Measurements from ENCODE around the gene ADH7. TPM values are rescaled to one million over a fixed set of nuclear protein-coding genes. Genes with fewer than 3 reads are reported as not detected.

ADH7 gene
- total RNA-seq, 1 donor from 2014 or later: not detected

DNA sequence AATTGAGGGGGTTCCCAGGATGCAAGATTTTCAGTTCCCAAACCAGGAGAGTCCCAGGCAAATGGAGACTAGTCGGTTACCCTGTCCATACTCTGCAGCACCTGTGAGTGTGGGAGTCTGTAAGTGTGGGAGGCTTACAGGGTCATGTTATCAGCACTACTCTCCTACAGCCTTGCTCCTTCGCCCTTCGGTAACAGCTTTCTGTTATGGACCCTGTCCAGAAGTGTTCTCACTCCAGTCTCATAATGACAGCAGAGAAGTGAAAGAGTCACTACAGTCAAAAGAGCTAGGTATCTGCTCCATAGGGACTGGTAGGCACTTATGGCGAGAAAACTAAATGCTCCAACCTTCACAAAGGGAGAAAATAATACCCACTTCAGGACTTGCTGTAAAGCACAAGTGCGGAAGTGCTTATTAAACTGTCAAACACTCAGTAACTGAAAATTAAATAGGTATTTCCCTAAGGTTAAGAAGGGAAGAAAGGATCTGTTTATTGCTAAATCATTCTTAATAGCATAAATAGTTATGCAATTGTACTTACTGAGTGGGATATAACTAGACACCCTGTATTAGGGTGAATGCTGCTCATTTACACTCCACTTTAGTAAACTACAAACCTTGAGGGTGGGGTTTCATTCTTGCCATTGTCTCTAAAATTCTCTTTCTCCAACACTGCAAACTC is 2.7 kb upstream of the ADH7 start:
- Histone ChIP-seq H3K27me3 (ENCODE audit: control insufficient read depth, insufficient read depth, low read length) (no peaks in the 10 kb centered on the region), H3K36me3 (ENCODE audit: control insufficient read depth, insufficient read depth, low read length) (no peaks in the 10 kb centered on the region), H3K4me3 (ENCODE audit: low read depth, low read length) (no peak overlapping the region)
- no peak for DNase-seq (ENCODE audit: low read depth)
- TF ChIP-seq CTCF (IDR thresholded peaks at IDR 0.05; ENCODE audit: insufficient read depth, low read length, poor library complexity, severe bottlenecking): no peak

DNA sequence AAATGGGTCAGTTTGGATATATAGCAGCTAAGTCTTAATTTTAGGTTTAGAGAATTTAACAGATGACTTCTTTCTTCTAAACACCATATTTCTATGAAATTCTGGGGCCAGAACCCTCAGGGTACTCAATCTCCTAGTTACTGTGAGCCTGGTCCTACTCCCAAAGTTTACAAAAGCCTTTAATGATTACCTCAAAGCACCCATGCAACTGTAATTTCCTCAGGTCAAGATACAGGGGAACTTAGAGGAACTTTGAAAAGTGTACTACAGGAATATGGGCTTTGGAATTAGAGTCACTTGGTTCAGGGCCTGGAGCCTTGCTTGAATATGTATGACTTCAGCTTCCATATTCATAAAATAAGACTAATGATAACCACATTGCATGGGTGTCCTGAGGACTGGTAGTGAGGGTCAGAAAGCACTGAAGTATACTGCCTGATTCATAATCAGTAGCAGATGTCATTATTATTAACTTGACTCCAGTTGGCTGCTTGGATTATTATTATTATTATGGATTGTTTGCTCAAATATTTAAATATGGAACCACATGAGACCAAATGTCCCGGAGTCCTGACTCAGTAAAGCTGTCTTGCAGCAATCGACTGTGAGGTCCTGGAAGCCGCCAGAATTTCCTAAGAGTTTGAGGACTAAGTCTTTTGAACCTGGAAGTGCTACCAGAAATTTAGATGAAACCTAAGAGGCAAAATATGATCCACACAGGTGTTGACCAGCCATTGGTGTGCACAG is 2.0 kb upstream of the ADH7 start:
- Histone ChIP-seq H3K4me3 (ENCODE audit: low read depth, low read length) (no peak overlapping the region), H3K36me3 (ENCODE audit: control insufficient read depth, insufficient read depth, low read length) (no peaks in the 10 kb centered on the region), H3K27me3 (ENCODE audit: control insufficient read depth, insufficient read depth, low read length) (no peaks in the 10 kb centered on the region)
- no peak for TF ChIP-seq CTCF (IDR thresholded peaks at IDR 0.05; ENCODE audit: insufficient read depth, low read length, poor library complexity, severe bottlenecking)
- DNase-seq (ENCODE audit: low read depth): no peak

DNA sequence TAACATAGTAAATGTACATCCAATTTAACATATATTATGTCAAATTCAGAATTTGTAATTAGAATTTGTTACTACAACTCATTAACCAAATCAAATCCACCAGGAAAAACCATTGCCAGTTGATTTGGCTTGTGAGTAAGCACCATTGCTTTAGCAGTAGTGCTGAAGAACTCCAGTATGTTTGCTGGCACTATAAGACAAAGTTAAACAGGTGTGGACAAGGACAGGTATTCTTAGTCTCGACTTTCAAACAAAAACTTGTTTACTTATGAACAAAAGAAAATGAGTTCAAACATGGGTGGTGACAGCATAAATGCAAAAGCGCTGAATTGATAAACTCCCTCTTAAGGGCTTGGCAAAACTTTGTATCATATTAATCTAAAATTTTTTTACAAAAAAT is 1.3 kb upstream of the ADH7 start:
- no peak for TF ChIP-seq CTCF (IDR thresholded peaks at IDR 0.05; ENCODE audit: insufficient read depth, low read length, poor library complexity, severe bottlenecking)
- Histone ChIP-seq H3K36me3 (ENCODE audit: control insufficient read depth, insufficient read depth, low read length) (no peaks in the 10 kb centered on the region), H3K4me3 (ENCODE audit: low read depth, low read length) (no peak overlapping the region), H3K27me3 (ENCODE audit: control insufficient read depth, insufficient read depth, low read length) (no peaks in the 10 kb centered on the region)
- no peak for DNase-seq (ENCODE audit: low read depth)

DNA sequence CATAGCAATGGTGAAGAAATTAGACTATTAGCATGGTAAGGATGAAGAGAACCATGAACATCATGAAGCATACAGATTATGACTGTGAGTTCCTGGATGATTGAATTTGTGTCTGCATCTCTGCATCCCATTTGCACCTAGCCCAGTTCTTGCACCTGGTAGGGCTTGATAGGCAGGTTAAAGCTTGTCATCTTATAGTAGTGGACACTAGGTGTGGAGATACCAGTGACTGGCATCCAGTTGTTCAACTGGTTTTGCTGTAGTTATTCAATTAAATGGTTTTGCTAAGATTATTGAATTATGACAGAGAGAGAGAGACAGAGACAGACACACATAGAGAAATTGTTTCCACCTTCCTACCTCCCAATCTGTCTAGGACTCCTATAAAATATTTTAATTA is 5.0 kb downstream of the ADH7 start:
- Histone ChIP-seq H3K27me3 (ENCODE audit: control insufficient read depth, insufficient read depth, low read length) (no peaks in the 10 kb centered on the region), H3K4me3 (ENCODE audit: low read depth, low read length) (no peak overlapping the region), H3K36me3 (ENCODE audit: control insufficient read depth, insufficient read depth, low read length) (no peaks in the 10 kb centered on the region)
- no peak for TF ChIP-seq CTCF (IDR thresholded peaks at IDR 0.05; ENCODE audit: insufficient read depth, low read length, poor library complexity, severe bottlenecking)
- no peak for DNase-seq (ENCODE audit: low read depth)

DNA sequence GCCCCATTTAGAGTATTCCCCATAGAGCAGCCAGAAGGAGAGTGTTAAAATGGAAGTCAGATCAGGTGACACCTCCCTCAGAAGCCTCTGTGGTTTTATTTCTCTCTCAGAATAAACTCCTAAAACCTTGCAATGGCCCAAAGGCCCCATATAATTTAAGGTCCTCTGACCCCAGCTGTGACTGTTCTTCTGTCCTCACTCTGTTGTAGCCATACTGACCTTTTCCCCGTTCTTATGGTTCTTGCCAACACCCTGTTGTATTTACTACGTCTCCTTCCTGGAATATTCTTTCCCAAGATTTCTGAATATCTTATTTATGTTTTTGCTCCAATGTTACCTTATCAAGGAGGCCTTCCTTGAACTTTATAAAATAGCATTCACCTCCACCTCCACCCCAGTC is 18.0 kb downstream of the ADH7 start:
- H3K4me3 ChIP-seq (ENCODE audit: low read depth, low read length): no peak overlapping the region
- no peaks in the 10 kb centered on the region for H3K27me3 ChIP-seq (ENCODE audit: control insufficient read depth, insufficient read depth, low read length)
- no peaks in the 10 kb centered on the region for H3K36me3 ChIP-seq (ENCODE audit: control insufficient read depth, insufficient read depth, low read length)
- DNase-seq (ENCODE audit: low read depth): no peak
- no peak for TF ChIP-seq CTCF (IDR thresholded peaks at IDR 0.05; ENCODE audit: insufficient read depth, low read length, poor library complexity, severe bottlenecking)
